T-cell (primary cell): Measurements from ENCODE around the gene PLVAP. TPM values are rescaled to one million over a fixed set of nuclear protein-coding genes. Genes with fewer than 3 reads are reported as not detected.

Experiments used
- ATAC-seq, 4 experiments: fragments of 200-7000 bp in 3 of 4; fragments of 150-1000 bp in 1 of 4; cut with Tn5 transposase; replicated peaks in 1 of 4; 1 replicate in 3 of 4; 2 replicates in 1 of 4; pipeline ENCODE4 v1.10.0; 2021; ENCODE audit warnings: moderate library complexity in 3 of 4, mild to moderate bottlenecking in 2 of 4, moderate number of reproducible peaks in 1 of 4
- CTCF ChIA-PET, 2 donors: fragments of 300-600 bp; sonication (Branson Sonifier 250); formaldehyde crosslinking; loops; one replicate each; lab custom pipeline; 2022; ENCODE audit warnings: antibody characterized with exemption in 2 of 2; lab: Charles Lee
- POLR2A ChIA-PET, 2 donors: fragments of 300-600 bp; sonication (Branson Sonifier 250); formaldehyde crosslinking; loops; one replicate each; lab custom pipeline; 2022; ENCODE audit warnings: antibody characterized with exemption in 2 of 2; lab: Charles Lee
- DNase-seq, 35 experiments: peaks; one replicate each; pipeline versions ENCODE4 v3.0.0 to v3.0.0-alpha.2; 2013 to 2023
- H3K27ac ChIP-seq: one replicate; pipeline ENCODE4 v1.5.1; 2013; ENCODE audit warnings: low read length
- H3K27me3 ChIP-seq, 2 experiments: replicated peaks in 1 of 2; 1 replicate in 1 of 2; 2 replicates in 1 of 2; pipeline versions ENCODE4 v1.6.1 to v1.7.0; 2013; ENCODE audit warnings: low read length in 1 of 2, mixed read lengths in 1 of 2; ENCODE audit not compliant: control insufficient read depth in 2 of 2, insufficient read depth in 2 of 2; ENCODE audit errors: extremely low read depth in 1 of 2
- H3K36me3 ChIP-seq, 2 donors: 1 replicate in 1 of 2; 2 replicates in 1 of 2; pipeline versions ENCODE4 v1.6.1 to v1.7.0; 2013; ENCODE audit warnings: low read length in 1 of 2; ENCODE audit not compliant: control insufficient read depth in 2 of 2, insufficient read depth in 1 of 2; ENCODE audit errors: extremely low read depth in 1 of 2
- H3K4me1 ChIP-seq, 2 experiments: 1 replicate in 1 of 2; 2 replicates in 1 of 2; pipeline versions ENCODE4 v1.6.1 to v1.7.0; 2013; ENCODE audit warnings: low read length in 2 of 2, mixed read lengths in 1 of 2; ENCODE audit not compliant: insufficient read depth in 2 of 2, control insufficient read depth in 1 of 2; ENCODE audit errors: extremely low read depth in 1 of 2
- H3K4me3 ChIP-seq, 2 donors: 1 replicate in 1 of 2; 2 replicates in 1 of 2; pipeline versions ENCODE4 v1.5.1 to v1.7.0; 2013; ENCODE audit warnings: mild to moderate bottlenecking in 2 of 2, low read length in 1 of 2, moderate library complexity in 1 of 2; ENCODE audit not compliant: control insufficient read depth in 1 of 2; ENCODE audit errors: extremely low read depth in 1 of 2
- H3K9me3 ChIP-seq: 2 replicates; pipeline ENCODE4 v1.7.0; 2013
- H3K27ac Mint-ChIP-seq, 2 donors: one replicate each; pipeline ENCODE4 v1.8.0; 2020 to 2021; ENCODE audit warnings: mild to moderate bottlenecking in 2 of 2, mixed read lengths in 2 of 2
- H3K27me3 Mint-ChIP-seq, 2 donors: one replicate each; pipeline ENCODE4 v1.8.0; 2021 to 2022; ENCODE audit warnings: mixed read lengths in 2 of 2
- H3K36me3 Mint-ChIP-seq: one replicate; pipeline ENCODE4 v1.8.0; 2021; ENCODE audit warnings: mixed read lengths
- H3K4me1 Mint-ChIP-seq, 3 donors: one replicate each; pipeline ENCODE4 v1.8.0; 2020 to 2022; ENCODE audit warnings: mixed read lengths in 3 of 3, mild to moderate bottlenecking in 1 of 3
- H3K4me3 Mint-ChIP-seq, 3 donors: one replicate each; pipeline ENCODE4 v1.8.0; 2020 to 2022; ENCODE audit warnings: mild to moderate bottlenecking in 3 of 3, mixed read lengths in 3 of 3, moderate library complexity in 3 of 3
- H3K9me3 Mint-ChIP-seq, 3 donors: one replicate each; pipeline ENCODE4 v1.8.0; 2020 to 2022; ENCODE audit warnings: mixed read lengths in 3 of 3
- WGBS: methylation state at CpG from one replicate; pipeline ENCODE4 v1.1.5; 2013; ENCODE audit warnings: missing lambda C conversion rate; ENCODE audit not compliant: insufficient coverage; 5-methylcytosine and 5-hydroxymethylcytosine counted together
- total RNA-seq, 35 experiments: library from RNA in 6 of 35; stranded (reverse) in 6 of 35; fragments of 120-200 nt in 1 of 35; gene quantifications; one replicate each; pipeline versions ENCODE4 v1.2.1 to v1.2.4 and lab custom pipeline; 2013 to 2026

The PLVAP gene
- total RNA-seq, 5 donors from 2014 or later (not counting 1 experiment from before 2014, with no cell fraction given) = 0.19 to 0.86 (median 0.48) TPM; not detected in 1

DNA sequence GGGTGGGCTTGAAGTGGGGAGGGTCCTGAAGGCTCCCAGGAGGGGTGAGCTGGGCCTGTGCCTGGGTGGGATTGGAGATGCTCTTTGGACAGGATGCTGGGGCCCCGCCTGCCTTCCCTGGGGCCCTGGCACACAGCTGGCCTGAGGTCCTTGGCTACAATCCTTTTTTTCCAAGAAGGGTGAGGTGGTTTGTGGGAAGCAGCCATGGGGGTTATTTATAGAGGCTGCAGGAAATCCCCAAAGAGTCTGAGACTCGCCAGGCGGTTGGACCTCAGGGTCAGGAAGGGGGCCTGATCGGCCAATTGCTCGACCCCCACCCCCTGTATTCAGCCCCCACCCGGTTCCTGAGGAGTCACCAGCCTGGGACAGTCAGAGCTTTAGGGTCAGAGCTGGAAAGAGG lies 29.8 kb downstream of the PLVAP start:
- Histone ChIP-seq H3K4me3 (no peak overlapping the region), H3K4me1 (peaks cover 0 to 12% of the 10 kb centered on the region in 2 experiments), H3K27ac (no peak overlapping the region), H3K36me3 (peaks cover 0 to 4% of the 10 kb centered on the region in 2 donors), H3K27me3 (peaks cover 2 to 49% of the 10 kb centered on the region in 2 experiments), H3K9me3 (no peaks in the 10 kb centered on the region)
- Mint-ChIP-seq H3K27ac (no peak overlapping the region), H3K9me3 (no peaks in the 10 kb centered on the region), H3K27me3 (peaks cover 20% of the 10 kb centered on the region in 2 donors), H3K36me3 (no peaks in the 10 kb centered on the region), H3K4me1 (peaks cover 9 to 15% (median 10%) of the 10 kb centered on the region in 3 donors), H3K4me3 (no peak overlapping the region)
- POLR2A ChIA-PET = no interaction called here
- ATAC-seq (no peak), DNase-seq (no peak)
- CTCF ChIA-PET = interaction anchor here (0.9 to 1.6 kb wide), 4 partner anchors 37 to 42 kb away, joined by 3 to 4 read pairs (median 4); partner anchors contain the start of gene DDA1 (in 1 of the 2)
- WGBS = 57% methylated on average over 2 of the region's 6 CpGs

DNA sequence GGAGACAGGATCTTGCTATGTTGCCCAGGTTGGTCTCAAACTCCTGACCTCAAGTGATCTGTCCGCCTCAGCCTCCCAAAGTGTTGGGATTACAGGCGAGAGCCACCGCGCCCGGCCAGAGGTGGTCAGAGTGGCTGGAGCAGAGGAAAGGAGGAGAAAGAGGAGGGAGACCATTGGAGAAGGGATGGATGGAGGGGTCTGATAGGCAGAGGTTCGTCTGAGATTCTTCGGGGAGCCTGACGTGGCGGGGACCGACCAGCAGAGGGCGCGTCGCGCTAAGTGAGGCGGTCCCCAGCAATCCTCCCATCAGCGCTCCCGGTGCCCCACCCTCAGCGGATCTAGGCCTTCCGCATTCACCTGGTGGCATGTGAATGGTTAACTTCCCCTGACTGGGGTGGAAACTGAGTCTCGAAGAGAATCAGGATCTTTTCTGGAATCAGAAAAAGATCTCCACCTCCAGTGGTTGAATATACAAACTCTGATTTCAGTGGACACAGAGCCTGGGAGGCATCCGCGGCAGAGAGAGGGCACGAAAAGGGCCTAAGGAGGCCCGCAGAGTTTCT lies 31.0 kb downstream of the PLVAP start:
- Histone ChIP-seq H3K27ac (no peak overlapping the region), H3K36me3 (peaks cover 4 to 5% of the 10 kb centered on the region in 2 donors), H3K27me3 (peaks cover 2 to 38% of the 10 kb centered on the region in 2 experiments), H3K9me3 (no peaks in the 10 kb centered on the region), H3K4me3 (no peak overlapping the region), H3K4me1 (peaks cover 0 to 7% of the 10 kb centered on the region in 2 experiments)
- ChIA-PET POLR2A (no interaction called here), CTCF (interaction anchor here (0.6 to 0.7 kb wide), 6 partner anchors 25 to 753 kb away, joined by 3 to 9 read pairs (median 3); no protein-coding TSS in a partner anchor)
- Mint-ChIP-seq H3K36me3 (no peaks in the 10 kb centered on the region), H3K4me3 (no peak overlapping the region), H3K9me3 (no peaks in the 10 kb centered on the region), H3K27me3 (peaks cover 13 to 14% of the 10 kb centered on the region in 2 donors), H3K27ac (peak overlapping the region in 1 of 2 donors; percentile 49), H3K4me1 (peaks cover 5 to 13% (median 5%) of the 10 kb centered on the region in 3 donors)
- ATAC-seq (peak; percentile 94 to 96 (median 96)), DNase-seq (peak in 33 of 35 experiments; percentile 27 to 85 (median 64))
- WGBS = 23% methylated on average over 19 of the region's 24 CpGs

DNA sequence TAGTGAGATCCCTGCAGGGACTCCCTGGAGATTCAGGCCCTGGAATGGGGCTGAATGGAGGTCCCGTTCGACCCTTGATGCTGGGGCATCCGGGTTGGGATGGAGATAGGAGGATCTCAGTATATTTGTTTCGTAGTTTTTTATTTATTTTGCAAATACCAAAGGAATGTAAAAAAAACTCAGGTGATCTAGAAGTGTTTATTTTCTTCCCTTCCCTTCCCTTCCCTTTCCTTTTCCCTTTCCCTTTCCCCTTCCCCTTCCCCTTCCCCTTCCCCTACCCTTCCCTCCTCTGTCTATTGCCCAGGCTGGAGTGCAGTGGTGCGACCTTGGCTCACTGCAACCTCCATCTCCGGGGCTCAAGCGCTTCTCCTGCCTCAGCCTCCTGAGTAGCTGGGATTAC lies 35.3 kb downstream of the PLVAP start:
- H3K27ac ChIP-seq = no peak overlapping the region
- ATAC-seq = no peak
- peaks cover 0 to 6% of the 10 kb centered on the region in 2 experiments for H3K27me3 ChIP-seq
- H3K4me1 Mint-ChIP-seq = peaks cover 18 to 26% (median 23%) of the 10 kb centered on the region in 3 donors
- no peak overlapping the region for H3K4me3 ChIP-seq
- no peak overlapping the region for H3K27ac Mint-ChIP-seq
- H3K9me3 ChIP-seq = no peaks in the 10 kb centered on the region
- ChIA-PET POLR2A (no interaction called here), CTCF (no interaction called here)
- DNase-seq = no peak
- H3K36me3 ChIP-seq = peaks cover 4 to 8% of the 10 kb centered on the region in 2 donors
- no peaks in the 10 kb centered on the region for H3K36me3 Mint-ChIP-seq
- 100% methylated on average over 3 of the region's 7 CpGs for WGBS
- H3K4me3 Mint-ChIP-seq = no peak overlapping the region
- no peaks in the 10 kb centered on the region for H3K27me3 Mint-ChIP-seq
- H3K9me3 Mint-ChIP-seq = no peaks in the 10 kb centered on the region
- H3K4me1 ChIP-seq = peaks cover 5 to 23% of the 10 kb centered on the region in 2 experiments

DNA sequence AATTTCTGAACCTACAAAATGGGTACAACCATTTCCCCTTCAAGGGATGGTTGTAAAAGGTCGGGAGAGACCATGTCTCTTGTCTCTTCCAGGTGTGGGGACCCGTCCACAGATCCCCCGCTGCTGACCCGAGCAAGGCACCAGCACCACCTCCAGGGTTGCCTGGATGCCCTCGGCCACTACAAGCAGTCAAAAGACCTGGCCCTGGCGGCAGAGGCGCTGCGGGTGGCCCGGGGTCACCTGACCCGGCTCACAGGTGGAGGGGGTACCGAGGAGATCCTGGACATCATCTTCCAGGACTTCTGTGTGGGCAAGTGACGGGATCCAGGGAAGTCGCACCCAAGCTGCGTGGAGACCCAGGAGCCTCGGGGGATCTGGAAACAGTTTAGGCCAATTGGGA lies 35.8 kb downstream of the PLVAP start:
- H3K27me3 Mint-ChIP-seq = no peaks in the 10 kb centered on the region
- Histone ChIP-seq H3K27me3 (peaks cover 0 to 5% of the 10 kb centered on the region in 2 experiments), H3K4me3 (no peak overlapping the region), H3K9me3 (no peaks in the 10 kb centered on the region), H3K27ac (no peak overlapping the region), H3K36me3 (peaks cover 4 to 8% of the 10 kb centered on the region in 2 donors), H3K4me1 (peaks cover 5 to 27% of the 10 kb centered on the region in 2 experiments)
- no peaks in the 10 kb centered on the region for H3K36me3 Mint-ChIP-seq
- H3K9me3 Mint-ChIP-seq = no peaks in the 10 kb centered on the region
- 93% methylated on average over 14 of the region's 15 CpGs for WGBS
- DNase-seq (no peak), ATAC-seq (no peak)
- ChIA-PET CTCF (interaction anchor here in 1 of 2 donors (0.7 kb wide), 1 partner anchor 43 kb away, joined by 4 read pairs; no protein-coding TSS in a partner anchor), POLR2A (no interaction called here)
- no peak overlapping the region for H3K4me3 Mint-ChIP-seq
- no peak overlapping the region for H3K27ac Mint-ChIP-seq
- H3K4me1 Mint-ChIP-seq = peaks cover 19 to 28% (median 25%) of the 10 kb centered on the region in 3 donors

DNA sequence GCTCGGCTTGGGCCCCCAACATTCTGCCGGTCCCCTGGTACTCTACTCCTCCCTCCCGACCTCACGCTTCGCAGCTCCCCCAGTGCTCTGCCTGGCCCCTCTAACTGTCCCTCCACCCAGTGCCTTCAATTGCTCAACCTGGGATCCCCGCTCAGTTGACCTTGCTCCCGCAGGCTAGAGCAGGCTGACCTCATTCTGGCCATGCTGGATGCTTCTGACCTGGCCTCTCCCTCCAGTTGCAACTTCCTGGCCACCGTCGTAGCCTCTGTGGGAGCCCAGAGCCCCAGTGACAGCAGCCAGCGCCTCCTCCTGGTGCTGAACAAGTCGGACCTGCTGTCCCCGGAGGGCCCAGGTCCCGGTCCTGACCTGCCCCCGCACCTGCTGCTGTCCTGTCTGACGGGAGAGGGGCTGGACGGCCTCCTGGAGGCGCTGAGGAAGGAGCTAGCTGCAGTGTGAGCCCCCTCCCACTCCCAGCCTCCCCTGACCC lies 36.2 kb downstream of the PLVAP start:
- Histone ChIP-seq H3K36me3 (peaks cover 4 to 8% of the 10 kb centered on the region in 2 donors), H3K27me3 (peaks cover 0 to under 1% of the 10 kb centered on the region in 2 experiments), H3K4me3 (no peak overlapping the region), H3K4me1 (peaks cover 5 to 25% of the 10 kb centered on the region in 2 experiments), H3K9me3 (no peaks in the 10 kb centered on the region), H3K27ac (no peak overlapping the region)
- POLR2A ChIA-PET = no interaction called here
- CTCF ChIA-PET = interaction anchor here in 1 of 2 donors (0.7 kb wide), 1 partner anchor 44 kb away, joined by 4 read pairs; no protein-coding TSS in a partner anchor
- ATAC-seq (no peak), DNase-seq (no peak)
- H3K9me3 Mint-ChIP-seq = no peaks in the 10 kb centered on the region
- no peak overlapping the region for H3K27ac Mint-ChIP-seq
- H3K36me3 Mint-ChIP-seq = no peaks in the 10 kb centered on the region
- H3K4me1 Mint-ChIP-seq = peaks cover 17 to 24% (median 22%) of the 10 kb centered on the region in 3 donors
- no peaks in the 10 kb centered on the region for H3K27me3 Mint-ChIP-seq
- WGBS = 97% methylated on average over 13 of the region's 17 CpGs
- H3K4me3 Mint-ChIP-seq = no peak overlapping the region

DNA sequence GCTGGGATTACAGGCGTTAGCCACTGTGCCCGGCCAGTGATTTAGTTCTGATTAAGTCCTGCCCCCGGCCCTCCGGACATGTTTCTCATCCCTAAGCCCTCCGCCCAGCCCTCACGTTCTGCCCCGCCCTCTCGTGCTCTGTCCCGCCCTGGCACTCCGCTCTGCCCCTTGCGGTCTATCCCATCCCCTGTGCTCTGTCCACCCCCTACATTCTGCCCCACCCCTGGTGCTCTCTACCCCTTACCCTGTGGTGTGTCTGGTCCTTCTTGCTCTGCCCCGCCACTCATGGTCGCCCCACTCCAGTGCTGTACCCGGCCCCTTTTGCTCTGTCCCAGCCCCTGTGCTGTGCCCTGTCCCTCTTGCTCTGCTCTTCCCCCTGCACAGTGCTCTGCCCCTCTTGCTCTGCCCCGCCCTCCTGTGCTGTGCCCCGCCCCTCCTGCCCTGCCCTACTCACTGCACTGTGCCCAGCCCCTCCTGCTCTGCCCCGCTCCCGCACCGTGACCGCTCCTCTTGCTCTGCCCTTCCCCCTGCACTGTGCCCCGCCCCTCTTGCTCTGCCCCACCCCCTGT lies 36.8 kb downstream of the PLVAP start:
- ATAC-seq (no peak), DNase-seq (no peak)
- no peaks in the 10 kb centered on the region for H3K27me3 ChIP-seq
- no peaks in the 10 kb centered on the region for H3K9me3 Mint-ChIP-seq
- H3K27ac Mint-ChIP-seq = no peak overlapping the region
- no peak overlapping the region for H3K4me3 Mint-ChIP-seq
- 97% methylated on average over 19 of the region's 21 CpGs for whole genome bisulfite sequencing
- H3K4me1 ChIP-seq = peaks cover 5 to 29% of the 10 kb centered on the region in 2 experiments
- H3K36me3 Mint-ChIP-seq = no peaks in the 10 kb centered on the region
- ChIA-PET CTCF (interaction anchor here in 1 of 2 donors (0.7 kb wide), 1 partner anchor 44 kb away, joined by 4 read pairs; no protein-coding TSS in a partner anchor), POLR2A (no interaction called here)
- H3K36me3 ChIP-seq = peaks cover 4 to 8% of the 10 kb centered on the region in 2 donors
- no peak overlapping the region for H3K27ac ChIP-seq
- no peak overlapping the region for H3K4me3 ChIP-seq
- peaks cover 16 to 26% (median 24%) of the 10 kb centered on the region in 3 donors for H3K4me1 Mint-ChIP-seq
- H3K9me3 ChIP-seq = no peaks in the 10 kb centered on the region
- H3K27me3 Mint-ChIP-seq = no peaks in the 10 kb centered on the region
